Activated T-helper 2 cell treated with anti-CD3 and anti-CD28 coated beads, Interferon-gamma antibody, Interleukin-2, Interleukin-4, amounts not matched to agents 10 μg/mL and 5 μg/mL and 100 μg/mL, durations not matched to agents 14 hours and 24 hours and 36 hours (primary cell): ENCODE data around the gene GDPD5. TPM values are rescaled to one million over a fixed set of nuclear protein-coding genes. Genes with fewer than 3 reads are reported as not detected.

ENCODE experiments used
- DNase-seq: peaks from one replicate; pipeline ENCODE4 v3.0.0; 2021; ENCODE audit warnings: low spot score
- H3K27ac Mint-ChIP-seq: one replicate; pipeline ENCODE4 v1.8.0; 2021; ENCODE audit warnings: mixed read lengths
- H3K27me3 Mint-ChIP-seq: one replicate; pipeline ENCODE4 v1.8.0; 2021; ENCODE audit warnings: low read depth, mixed read lengths
- H3K36me3 Mint-ChIP-seq: one replicate; pipeline ENCODE4 v1.8.0; 2021; ENCODE audit warnings: low read depth, mixed read lengths
- H3K4me1 Mint-ChIP-seq: one replicate; pipeline ENCODE4 v1.8.0; 2021; ENCODE audit warnings: low read depth, mixed read lengths
- H3K4me3 Mint-ChIP-seq: one replicate; pipeline ENCODE4 v1.8.0; 2021; ENCODE audit warnings: low read depth, mild to moderate bottlenecking, moderate library complexity, mixed read lengths
- H3K9me3 Mint-ChIP-seq: one replicate; pipeline ENCODE4 v1.8.0; 2021; ENCODE audit warnings: mixed read lengths
- intact Hi-C: fragments of 100-400 bp; cut with micrococcal nuclease; formaldehyde crosslinking; loops from one replicate; pipeline ENCODE4 v1.15.1; 2023
- total RNA-seq: library from RNA; stranded (reverse); gene quantifications from 2 replicates; pipeline ENCODE4 v1.2.3, GENCODE V29; 2022

GDPD5 gene
- total RNA-seq, 1 donor from 2014 or later = 14.9 TPM

- Mint-ChIP-seq H3K9me3 (no peaks in the 10 kb centered on the region), H3K27ac (no peak overlapping the region), H3K27me3 (peaks cover 3% of the 10 kb centered on the region), H3K4me3 (no peak overlapping the region), H3K36me3 (no peaks in the 10 kb centered on the region), H3K4me1 (peaks cover 16% of the 10 kb centered on the region)
- no peak for DNase-seq
- intact Hi-C loops = no loop called here
Observed at GRCh38 chr11:75471176-75471973, 54.4 kb downstream of the GDPD5 start.

- peaks cover 9% of the 10 kb centered on the region for H3K4me1 Mint-ChIP-seq
- no peak for DNase-seq
- peaks cover 3% of the 10 kb centered on the region for H3K27me3 Mint-ChIP-seq
- H3K36me3 Mint-ChIP-seq = no peaks in the 10 kb centered on the region
- H3K9me3 Mint-ChIP-seq = no peaks in the 10 kb centered on the region
- intact Hi-C loops = no loop called here
- H3K27ac Mint-ChIP-seq = no peak overlapping the region
- no peak overlapping the region for H3K4me3 Mint-ChIP-seq
Observed at GRCh38 chr11:75470476-75471080, 55.2 kb downstream of the GDPD5 start.

GRCh38 chr11:75469785-75470405 lies 55.8 kb downstream of the GDPD5 start:
- peaks cover 2% of the 10 kb centered on the region for H3K4me1 Mint-ChIP-seq
- no peak overlapping the region for H3K27ac Mint-ChIP-seq
- intact Hi-C loops = no loop called here
- DNase-seq = no peak
- H3K36me3 Mint-ChIP-seq = no peaks in the 10 kb centered on the region
- H3K9me3 Mint-ChIP-seq = no peaks in the 10 kb centered on the region
- H3K27me3 Mint-ChIP-seq = peaks cover 3% of the 10 kb centered on the region
- no peak overlapping the region for H3K4me3 Mint-ChIP-seq

DNA sequence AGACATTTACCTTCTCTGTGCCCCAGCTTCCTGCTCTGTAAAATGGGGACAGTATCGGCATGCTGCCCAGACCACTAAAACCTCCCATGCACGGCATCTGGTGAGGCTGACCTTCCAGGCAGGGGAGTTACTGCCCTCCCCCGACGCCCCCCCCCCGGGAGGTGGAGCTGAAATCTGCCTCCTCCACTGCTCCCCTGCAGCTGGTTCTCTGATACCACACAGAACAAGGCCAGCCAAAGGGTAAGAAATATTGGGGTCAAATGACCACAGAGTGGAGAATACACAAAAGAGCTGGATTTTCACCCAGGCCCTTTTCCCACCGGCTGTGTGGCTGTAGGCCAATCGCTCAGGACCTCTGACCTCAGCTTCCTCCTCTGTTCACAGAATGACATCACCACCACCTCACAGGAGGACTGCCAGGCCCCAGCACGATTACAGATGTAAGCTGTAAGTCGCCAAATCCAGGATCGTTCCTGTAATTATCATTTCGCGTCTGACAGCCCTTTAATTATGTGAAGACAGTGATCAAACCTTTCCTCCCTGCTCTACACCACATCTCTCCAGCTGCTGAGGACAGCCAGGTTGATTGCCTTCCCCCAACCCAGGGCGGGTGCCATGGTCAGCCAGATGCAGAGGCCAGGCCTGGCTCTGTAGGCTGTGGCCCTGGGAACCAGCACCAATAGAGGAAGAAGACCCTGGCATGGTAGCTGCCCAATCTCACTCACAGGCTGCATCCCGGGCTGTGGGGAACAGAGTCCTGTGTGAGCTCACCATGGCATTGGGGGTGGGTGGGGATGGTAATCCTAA lies 57.0 kb downstream of the GDPD5 start:
- Mint-ChIP-seq H3K4me3 (no peak overlapping the region), H3K9me3 (no peaks in the 10 kb centered on the region), H3K27me3 (peaks cover 3% of the 10 kb centered on the region), H3K4me1 (no peaks in the 10 kb centered on the region), H3K36me3 (no peaks in the 10 kb centered on the region), H3K27ac (no peak overlapping the region)
- intact Hi-C loops = no loop called here
- DNase-seq = no peak

GRCh38 chr11:75467881-75468280 lies 57.9 kb downstream of the GDPD5 start:
- peaks cover 3% of the 10 kb centered on the region for H3K27me3 Mint-ChIP-seq
- intact Hi-C loops = no loop called here
- H3K4me3 Mint-ChIP-seq = no peak overlapping the region
- no peak for DNase-seq
- H3K4me1 Mint-ChIP-seq = no peaks in the 10 kb centered on the region
- no peaks in the 10 kb centered on the region for H3K9me3 Mint-ChIP-seq
- H3K27ac Mint-ChIP-seq = no peak overlapping the region
- H3K36me3 Mint-ChIP-seq = no peaks in the 10 kb centered on the region

DNA sequence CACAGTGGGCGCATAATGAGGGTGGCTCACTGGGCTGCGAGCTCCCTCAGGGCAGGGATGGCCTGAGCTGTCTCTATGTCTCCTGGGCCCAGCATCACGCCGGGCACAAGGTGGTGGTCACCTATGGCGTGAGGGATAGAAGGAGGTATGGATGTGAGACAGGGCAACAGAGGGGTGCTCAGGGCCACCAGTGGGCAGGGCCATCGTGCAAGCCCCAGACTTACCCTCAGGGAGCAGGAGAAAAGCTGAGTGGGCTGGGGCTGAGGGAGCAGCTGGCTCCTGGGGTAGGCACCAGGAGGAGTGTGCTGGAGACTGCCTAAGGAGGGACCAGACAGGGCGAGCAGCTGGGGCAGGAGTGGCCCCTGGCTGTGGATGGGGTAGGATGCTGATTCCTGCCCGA lies 58.4 kb downstream of the GDPD5 start:
- DNase-seq = no peak
- Mint-ChIP-seq H3K27ac (no peak overlapping the region), H3K4me3 (no peak overlapping the region), H3K4me1 (no peaks in the 10 kb centered on the region), H3K27me3 (peaks cover 3% of the 10 kb centered on the region), H3K36me3 (no peaks in the 10 kb centered on the region), H3K9me3 (no peaks in the 10 kb centered on the region)
- intact Hi-C loops = no loop called here

- no peaks in the 10 kb centered on the region for H3K36me3 Mint-ChIP-seq
- no peaks in the 10 kb centered on the region for H3K9me3 Mint-ChIP-seq
- H3K27me3 Mint-ChIP-seq = peaks cover 3% of the 10 kb centered on the region
- no peak for DNase-seq
- H3K4me3 Mint-ChIP-seq = no peak overlapping the region
- no peaks in the 10 kb centered on the region for H3K4me1 Mint-ChIP-seq
- intact Hi-C loops = no loop called here
- no peak overlapping the region for H3K27ac Mint-ChIP-seq
Observed at GRCh38 chr11:75465701-75466531, 59.8 kb downstream of the GDPD5 start.

DNA sequence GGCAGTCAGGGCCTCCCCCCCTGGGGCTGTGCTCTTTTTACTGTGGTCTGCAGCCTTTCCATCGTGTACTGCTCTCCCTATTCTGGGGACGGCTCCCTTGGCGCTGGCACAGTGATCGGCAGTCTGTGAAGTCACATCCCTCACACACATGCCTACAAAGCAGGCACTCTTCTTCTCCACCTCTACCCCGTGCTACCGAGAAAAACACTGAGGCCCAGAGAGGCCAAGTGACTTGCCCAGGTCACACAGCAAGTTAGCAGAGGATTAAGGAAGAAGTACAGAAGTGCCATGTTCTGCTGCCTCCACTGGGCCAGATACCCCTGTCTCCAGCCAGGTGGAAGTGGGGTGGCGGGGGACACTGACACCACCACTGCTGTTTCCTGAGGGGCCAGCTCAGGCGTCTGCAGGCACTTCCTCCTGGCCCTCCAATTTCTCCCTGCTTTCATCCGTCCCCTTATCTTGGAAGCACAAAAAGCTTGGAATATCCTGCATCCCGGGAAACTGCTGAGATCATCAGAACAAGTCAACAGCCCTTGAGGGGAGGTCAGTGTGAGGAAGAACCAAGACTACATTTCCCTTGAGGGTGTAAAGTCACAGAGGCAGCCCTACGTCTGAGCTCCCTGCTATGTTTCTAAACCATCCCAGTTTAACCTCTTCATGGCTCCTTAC lies 62.5 kb downstream of the GDPD5 start:
- Mint-ChIP-seq H3K9me3 (no peaks in the 10 kb centered on the region), H3K4me1 (no peaks in the 10 kb centered on the region)
- no peak for DNase-seq

GRCh38 chr11:75462117-75462653 lies 63.6 kb downstream of the GDPD5 start:
- Mint-ChIP-seq H3K27me3 (no peaks in the 10 kb centered on the region), H3K4me1 (no peaks in the 10 kb centered on the region), H3K27ac (no peak overlapping the region), H3K36me3 (no peaks in the 10 kb centered on the region), H3K4me3 (no peak overlapping the region), H3K9me3 (no peaks in the 10 kb centered on the region)
- no peak for DNase-seq
- intact Hi-C loops = no loop called here

More for the DNA sequence above, 62.5 kb downstream of the GDPD5 start:
- intact Hi-C loops = no loop called here
- Mint-ChIP-seq H3K27me3 (no peaks in the 10 kb centered on the region), H3K27ac (no peak overlapping the region), H3K36me3 (no peaks in the 10 kb centered on the region), H3K4me3 (no peak overlapping the region)

GRCh38 chr11:75461151-75461550 lies 64.6 kb downstream of the GDPD5 start:
- no peaks in the 10 kb centered on the region for H3K27me3 Mint-ChIP-seq
- no peak overlapping the region for H3K27ac Mint-ChIP-seq
- DNase-seq = no peak
- intact Hi-C loops = no loop called here
- no peak overlapping the region for H3K4me3 Mint-ChIP-seq
- H3K9me3 Mint-ChIP-seq = no peaks in the 10 kb centered on the region
- no peaks in the 10 kb centered on the region for H3K36me3 Mint-ChIP-seq
- no peaks in the 10 kb centered on the region for H3K4me1 Mint-ChIP-seq

- no peaks in the 10 kb centered on the region for H3K27me3 Mint-ChIP-seq
Observed at GRCh38 chr11:75456596-75457183, 69.1 kb downstream of the GDPD5 start.

More at GRCh38 chr11:75456596-75457183, 69.1 kb downstream of the GDPD5 start:
- Mint-ChIP-seq H3K36me3 (no peaks in the 10 kb centered on the region), H3K4me1 (no peaks in the 10 kb centered on the region), H3K4me3 (no peak overlapping the region), H3K27ac (no peak overlapping the region), H3K9me3 (no peaks in the 10 kb centered on the region)
- intact Hi-C loops = no loop called here
- no peak for DNase-seq
